H1 (cell line): ENCODE measurements around the gene AARSD1. TPM values are rescaled to one million over a fixed set of nuclear protein-coding genes. Genes with fewer than 3 reads are reported as not detected.

Source experiments
- CTCF ChIA-PET: fragments of 300-600 bp; sonication (Branson Sonifier 250); formaldehyde crosslinking; loops from one replicate; lab custom pipeline; 2021; ENCODE audit not compliant: partially characterized antibody; lab: Charles Lee
- POLR2A ChIA-PET: fragments of 300-600 bp; sonication (Branson Sonifier 250); formaldehyde crosslinking; loops from one replicate; lab custom pipeline; 2021; ENCODE audit warnings: inconsistent platforms; ENCODE audit not compliant: partially characterized antibody; lab: Charles Lee
- DNase-seq, 2 experiments: peaks; one replicate each; pipeline versions ENCODE4 v3.0.0 to v3.0.0-alpha.2; 2010 to 2022; ENCODE audit warnings: low spot score in 2 of 2, low read depth in 1 of 2, mixed read lengths in 1 of 2
- FAIRE-seq: peaks from 2 replicates; lab custom pipeline; 2011; peaks lifted over from hg19 to GRCh38; lab: Jason Lieb, UNC
- H2AFZ ChIP-seq: 2 replicates; pipeline ENCODE4 v1.8.1; 2012; ENCODE audit warnings: low read length, inconsistent platforms
- H2AK5ac ChIP-seq: 2 replicates; pipeline ENCODE4 v1.6.1; 2013; ENCODE audit warnings: low read depth, low read length
- H2BK120ac ChIP-seq: replicated peaks from 2 replicates; pipeline ENCODE3; 2013; ENCODE audit warnings: low read depth, low read length, inconsistent platforms
- H2BK12ac ChIP-seq: 2 replicates; pipeline ENCODE4 v1.6.1; 2013; ENCODE audit warnings: low read depth, low read length
- H2BK15ac ChIP-seq: 2 replicates; pipeline ENCODE4 v1.6.1; 2013; ENCODE audit warnings: low read length
- H2BK20ac ChIP-seq: 2 replicates; pipeline ENCODE4 v1.6.1; 2013; ENCODE audit warnings: low read length
- H2BK5ac ChIP-seq: 2 replicates; pipeline ENCODE4 v1.6.1; 2013; ENCODE audit warnings: low read depth, low read length
- H3K14ac ChIP-seq: 2 replicates; pipeline ENCODE4 v1.6.1; 2013; ENCODE audit warnings: inconsistent platforms; ENCODE audit not compliant: insufficient read length
- H3K18ac ChIP-seq: 2 replicates; pipeline ENCODE4 v1.6.1; 2013; ENCODE audit warnings: low read length; ENCODE audit errors: extremely low read depth
- H3K23ac ChIP-seq: 2 replicates; pipeline ENCODE4 v1.6.1; 2013; ENCODE audit warnings: inconsistent platforms; ENCODE audit not compliant: insufficient read length
- H3K23me2 ChIP-seq: 2 replicates; pipeline ENCODE4 v1.6.1; 2013; ENCODE audit warnings: low read depth, low read length
- H3K27ac ChIP-seq: 2 replicates; pipeline ENCODE4 v1.6.1; 2011; ENCODE audit warnings: low read depth, low read length, inconsistent platforms
- H3K27me3 ChIP-seq, 4 experiments: replicated peaks in 1 of 4; 1 replicate in 1 of 4; 2 replicates in 3 of 4; pipeline versions ENCODE4 v1.6.1 to v1.8.1; 2011 to 2013; ENCODE audit warnings: low read length in 3 of 4, mild to moderate bottlenecking in 3 of 4, inconsistent platforms in 2 of 4, mixed read lengths in 2 of 4, moderate library complexity in 1 of 4; ENCODE audit not compliant: control insufficient read depth in 3 of 4, insufficient read depth in 3 of 4; ENCODE audit errors: extremely low read depth in 1 of 4
- H3K36me3 ChIP-seq, 4 experiments: 2 replicates each; pipeline versions ENCODE4 v1.6.1 to v1.8.1; 2011 to 2013; ENCODE audit warnings: mild to moderate bottlenecking in 4 of 4, low read length in 3 of 4, moderate library complexity in 2 of 4, control low read depth in 1 of 4, inconsistent platforms in 1 of 4; ENCODE audit not compliant: insufficient read depth in 4 of 4, control insufficient read depth in 2 of 4
- H3K4ac ChIP-seq: replicated peaks from 2 replicates; pipeline ENCODE3; 2013; ENCODE audit warnings: low read length, low read depth, mixed read lengths, inconsistent platforms; ENCODE audit not compliant: insufficient read length
- H3K4me1 ChIP-seq, 4 experiments: replicated peaks in 1 of 4; 1 replicate in 1 of 4; 2 replicates in 3 of 4; pipeline versions ENCODE4 v1.6.1 to v1.8.1; 2011 to 2013; ENCODE audit warnings: low read length in 3 of 4, inconsistent platforms in 2 of 4, mixed read lengths in 1 of 4; ENCODE audit not compliant: insufficient read depth in 4 of 4, control insufficient read depth in 3 of 4
- H3K4me2 ChIP-seq, 2 experiments: 2 replicates each; pipeline versions ENCODE4 v1.6.1 to v1.8.1; 2011 to 2013; ENCODE audit warnings: low read depth in 2 of 2, low read length in 2 of 2, control low read depth in 1 of 2, inconsistent platforms in 1 of 2, mild to moderate bottlenecking in 1 of 2; ENCODE audit not compliant: insufficient read depth in 1 of 2
- H3K4me3 ChIP-seq, 4 experiments: fragments of 200-600, 300-600 bp in 1 of 4; sonication (generic), shearing (Covaris generic), sonication (Bioruptor Twin) in 1 of 4; 2 replicates each; pipeline versions ENCODE4 v1.5.1 to v1.8.1; 2011 to 2016; ENCODE audit warnings: low read length in 4 of 4, low read depth in 3 of 4, control low read depth in 2 of 4, inconsistent platforms in 2 of 4, mild to moderate bottlenecking in 2 of 4, mixed read lengths in 1 of 4, moderate library complexity in 1 of 4; ENCODE audit not compliant: insufficient read depth in 2 of 4; ENCODE audit errors: extremely low read depth in 1 of 4
- H3K56ac ChIP-seq: replicated peaks from 2 replicates; pipeline ENCODE3; 2013; ENCODE audit warnings: low read depth, mild to moderate bottlenecking, mixed read lengths, low read length, inconsistent platforms; ENCODE audit not compliant: insufficient read length
- H3K79me1 ChIP-seq: 2 replicates; pipeline ENCODE4 v1.6.1; 2013; ENCODE audit warnings: low read depth, low read length, control low read depth
- H3K79me2 ChIP-seq, 2 experiments: 2 replicates each; pipeline versions ENCODE4 v1.6.1 to v1.8.1; 2012 to 2013; ENCODE audit warnings: low read length in 2 of 2, mild to moderate bottlenecking in 2 of 2, inconsistent platforms in 1 of 2; ENCODE audit not compliant: insufficient read depth in 2 of 2, control insufficient read depth in 1 of 2
- H3K9ac ChIP-seq, 4 experiments: replicated peaks in 1 of 4; 1 replicate in 1 of 4; 2 replicates in 3 of 4; pipeline versions ENCODE4 v1.6.1 to v1.8.1; 2011 to 2013; ENCODE audit warnings: low read depth in 3 of 4, low read length in 3 of 4, control low read depth in 2 of 4, mild to moderate bottlenecking in 2 of 4, moderate library complexity in 2 of 4, inconsistent platforms in 1 of 4; ENCODE audit errors: extremely low read depth in 1 of 4
- H3K9me3 ChIP-seq, 2 experiments: 2 replicates each; pipeline versions ENCODE4 v1.6.1 to v1.8.1; 2012 to 2013; ENCODE audit warnings: mild to moderate bottlenecking in 2 of 2, moderate library complexity in 2 of 2, control low read depth in 1 of 2, inconsistent platforms in 1 of 2, low read depth in 1 of 2, low read length in 1 of 2, mixed read lengths in 1 of 2; ENCODE audit not compliant: insufficient read depth in 2 of 2
- H4K20me1 ChIP-seq, 2 experiments: replicated peaks in 1 of 2; 2 replicates each; pipeline versions ENCODE3 to v1.8.1; 2011 to 2013; ENCODE audit warnings: inconsistent platforms in 2 of 2, low read length in 2 of 2, mild to moderate bottlenecking in 1 of 2; ENCODE audit not compliant: insufficient read depth in 2 of 2, control insufficient read depth in 1 of 2
- H4K5ac ChIP-seq: 2 replicates; pipeline ENCODE4 v1.6.1; 2013; ENCODE audit warnings: low read length, low read depth, mixed read lengths, inconsistent platforms; ENCODE audit not compliant: insufficient read length
- H4K8ac ChIP-seq: 2 replicates; pipeline ENCODE4 v1.8.0; 2013; ENCODE audit warnings: mild to moderate bottlenecking, moderate library complexity, low read length, inconsistent platforms; ENCODE audit not compliant: insufficient read depth; ENCODE audit errors: extremely low read depth
- H4K91ac ChIP-seq: replicated peaks from 2 replicates; pipeline ENCODE3; 2013; ENCODE audit warnings: low read length, mixed read lengths, inconsistent platforms; ENCODE audit not compliant: insufficient read length
- GTF2F1 ChIP-seq: IDR thresholded peaks from 2 replicates; pipeline ENCODE4 v1.6.1; 2012; ENCODE audit warnings: low read depth, low read length, improper control_type of control experiment, borderline replicate concordance
- TEAD4 ChIP-seq: IDR thresholded peaks from 2 replicates; pipeline ENCODE4 v1.6.1; 2012; ENCODE audit warnings: low read depth, low read length, inconsistent platforms, mixed read lengths
- WGBS, 2 experiments: shearing (Covaris generic) in 1 of 2; methylation state at CpG; one replicate each; pipeline versions ENCODE4 v1.1.6 to v1.1.7; 2013 to 2015; ENCODE audit warnings: low lambda C conversion rate in 2 of 2, mixed read lengths in 2 of 2, inconsistent platforms in 1 of 2, low coverage in 1 of 2, missing lambda C conversion rate in 1 of 2; ENCODE audit not compliant: insufficient replicate concordance in 2 of 2, insufficient coverage in 1 of 2, insufficient read length in 1 of 2; ENCODE audit errors: extremely low coverage in 1 of 2, missing lambda C conversion rate in 1 of 2; 5-methylcytosine and 5-hydroxymethylcytosine counted together
- polyA plus RNA-seq, 7 experiments: library from polyadenylated mRNA; depleted of rRNA in 3 of 7; stranded (reverse) in 5 of 7; unstranded in 2 of 7; fragments of >200 nt in 5 of 7; fragments of 200-250 nt in 2 of 7; gene quantifications; 1 replicate in 5 of 7; 2 replicates in 1 of 7; 4 replicates in 1 of 7; pipeline versions ENCODE4 v1.2.1 to v1.2.3, GENCODE V29; 2011 to 2013; ENCODE audit warnings: missing spikeins in 2 of 7, mixed read lengths in 2 of 7
- total RNA-seq: library from RNA; stranded (reverse); fragmentation: NEBNext Ultra II Directional; extraction: Animal tissue kit (Norgen Biotek cat#: 25700); gene quantifications from 2 replicates; pipeline ENCODE4 v1.2.1, GENCODE V29; 2021

Gene AARSD1
- total and polyA plus RNA-seq, 2 of the 8 experiments (the other 6 are each of a cell fraction or from before 2014, with no cell fraction given) = 51.5 to 58.8 TPM

DNA sequence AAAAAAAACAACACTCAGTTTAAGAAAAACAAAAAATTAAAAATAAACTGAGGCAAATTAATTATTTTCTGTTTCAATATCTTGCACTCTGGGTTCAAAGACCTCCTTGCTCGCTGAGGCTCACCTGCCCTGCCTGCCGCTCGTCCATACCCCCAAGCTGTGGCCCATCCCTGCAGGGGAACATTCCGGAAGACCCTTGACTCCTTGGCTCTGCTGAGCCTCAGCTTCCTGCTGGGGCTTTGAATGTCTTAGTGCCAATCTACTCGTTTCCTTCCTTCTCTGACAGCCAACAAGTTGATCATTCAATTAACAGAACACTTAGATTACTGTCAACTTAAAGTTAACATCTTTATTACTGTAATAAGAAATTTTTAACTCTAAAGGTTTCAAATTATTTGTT, 39.4 kb downstream of the AARSD1 start:
- no peak for FAIRE-seq
- H3K79me1 ChIP-seq = no peaks in the 10 kb centered on the region

More for the DNA sequence above, 39.4 kb downstream of the AARSD1 start:
- H3K4me3 ChIP-seq = no peak overlapping the region
- no peak overlapping the region for H4K91ac ChIP-seq
- DNase-seq = no peak
- H2BK120ac ChIP-seq = no peak overlapping the region
- no peaks in the 10 kb centered on the region for H3K79me2 ChIP-seq
- no peak overlapping the region for H2BK12ac ChIP-seq
- no peak overlapping the region for H3K27ac ChIP-seq
- H3K14ac ChIP-seq = no peak overlapping the region
- H3K9ac ChIP-seq = no peak overlapping the region
- TF ChIP-seq TEAD4 = 0 out of 2 replicates have a peak, but pooled peaks have one; percentile 55
- TF ChIP-seq GTF2F1 = no peak
- TF ChIP-seq, all 59 proteins: peak for 1
- Histone ChIP-seq H4K20me1 (no peaks in the 10 kb centered on the region), H2AK5ac (no peak overlapping the region), H2BK5ac (no peak overlapping the region), H3K56ac (no peak overlapping the region), H3K4me1 (peaks cover 0 to 6% (median 2%) of the 10 kb centered on the region in 4 experiments; a peak in 3 of 7 replicates), H2BK15ac (no peak overlapping the region), H2AFZ (no peak overlapping the region), H3K18ac (no peak overlapping the region), H3K27me3 (no peaks in the 10 kb centered on the region), H3K36me3 (no peaks in the 10 kb centered on the region), H3K9me3 (no peaks in the 10 kb centered on the region), H3K23me2 (no peaks in the 10 kb centered on the region), H3K4ac (no peak overlapping the region), H3K4me2 (no peak overlapping the region), H4K5ac (no peak overlapping the region), H2BK20ac (no peak overlapping the region), H3K23ac (no peak overlapping the region), H4K8ac (no peak overlapping the region)
- ChIA-PET CTCF (interaction anchor here (0.5 to 1.5 kb wide), 8 partner anchors 10 to 186 kb away, joined by 3 to 5 read pairs (median 3); no protein-coding TSS in a partner anchor), POLR2A (interaction anchor here (0.5 to 1.3 kb wide), 3 partner anchors 77 to 100 kb away, joined by 3 read pairs; no protein-coding TSS in a partner anchor)
- WGBS, 2 experiments = 52% methylated on average over 5 of the region's 5 CpGs; no CpG with 5 or more reads in 1 of the 2 experiments
